Astrocyte (in vitro differentiated cells and primary cell): ENCODE results near the gene SNAI1. TPM values are rescaled to one million over a fixed set of nuclear protein-coding genes. Genes with fewer than 3 reads are reported as not detected.

Experiments
- DNase-seq: peaks from one replicate; pipeline ENCODE4 v3.0.0-alpha.2; 2010; ENCODE audit warnings: low read depth
- FAIRE-seq: peaks from 2 replicates; lab custom pipeline; 2011; peaks lifted over from hg19 to GRCh38; lab: Jason Lieb, UNC
- H2AFZ ChIP-seq: 2 replicates; pipeline ENCODE4 v1.6.0; 2012; ENCODE audit warnings: low read depth, low read length, inconsistent platforms
- H3K27ac ChIP-seq: 2 replicates; pipeline ENCODE4 v1.5.1; 2011; ENCODE audit warnings: low read depth, low read length, inconsistent platforms
- H3K27me3 ChIP-seq: 2 replicates; pipeline ENCODE4 v1.6.0; 2011; ENCODE audit warnings: low read length, inconsistent platforms; ENCODE audit not compliant: insufficient read depth
- H3K36me3 ChIP-seq: 2 replicates; pipeline ENCODE4 v1.5.1; 2011; ENCODE audit warnings: low read length, inconsistent platforms; ENCODE audit not compliant: insufficient read depth
- H3K4me1 ChIP-seq: 2 replicates; pipeline ENCODE4 v1.5.1; 2011; ENCODE audit warnings: low read length, inconsistent platforms; ENCODE audit not compliant: insufficient read depth
- H3K4me2 ChIP-seq: 2 replicates; pipeline ENCODE4 v1.6.0; 2012; ENCODE audit warnings: low read length, inconsistent platforms
- H3K4me3 ChIP-seq: 2 replicates; pipeline ENCODE4 v1.5.1; 2011; ENCODE audit warnings: low read depth, mild to moderate bottlenecking, low read length, inconsistent platforms; ENCODE audit not compliant: insufficient read depth
- H3K79me2 ChIP-seq: 2 replicates; pipeline ENCODE4 v1.6.0; 2012; ENCODE audit warnings: mild to moderate bottlenecking, low read length, inconsistent platforms; ENCODE audit not compliant: insufficient read depth
- H3K9ac ChIP-seq: 2 replicates; pipeline ENCODE4 v1.6.0; 2012; ENCODE audit warnings: mild to moderate bottlenecking, low read length, inconsistent platforms
- H3K9me3 ChIP-seq: 2 replicates; pipeline ENCODE4 v1.5.1; 2012; ENCODE audit warnings: low read depth, mild to moderate bottlenecking, low read length, inconsistent platforms; ENCODE audit not compliant: insufficient read depth
- H4K20me1 ChIP-seq: 2 replicates; pipeline ENCODE4 v1.6.0; 2012; ENCODE audit warnings: low read length, inconsistent platforms; ENCODE audit not compliant: insufficient read depth
- H3K27ac Mint-ChIP-seq: one replicate; pipeline ENCODE4 v1.8.0; 2021; ENCODE audit warnings: mild to moderate bottlenecking, mixed read lengths; ENCODE audit not compliant: unreplicated experiment
- H3K27me3 Mint-ChIP-seq: one replicate; pipeline ENCODE4 v1.8.0; 2021; ENCODE audit warnings: low read depth, mixed read lengths; ENCODE audit not compliant: unreplicated experiment
- H3K36me3 Mint-ChIP-seq: one replicate; pipeline ENCODE4 v1.8.0; 2021; ENCODE audit warnings: low read depth, mixed read lengths; ENCODE audit not compliant: unreplicated experiment
- H3K4me1 Mint-ChIP-seq: one replicate; pipeline ENCODE4 v1.8.0; 2021; ENCODE audit warnings: low read depth, mixed read lengths; ENCODE audit not compliant: unreplicated experiment
- H3K4me3 Mint-ChIP-seq: one replicate; pipeline ENCODE4 v1.8.0; 2021; ENCODE audit warnings: mild to moderate bottlenecking, moderate library complexity, mixed read lengths; ENCODE audit not compliant: unreplicated experiment
- H3K9me3 Mint-ChIP-seq: one replicate; pipeline ENCODE4 v1.8.0; 2021; ENCODE audit warnings: mild to moderate bottlenecking, mixed read lengths; ENCODE audit not compliant: unreplicated experiment
- CTCF ChIP-seq: IDR thresholded peaks from 2 replicates; pipeline ENCODE4 v1.5.1; 2011; ENCODE audit warnings: low read depth, mild to moderate bottlenecking, inconsistent platforms, low read length, moderate library complexity; ENCODE audit not compliant: insufficient read depth
- EZH2 ChIP-seq: IDR thresholded peaks from 2 replicates; pipeline ENCODE4 v1.6.1; 2012; ENCODE audit warnings: mild to moderate bottlenecking, low read length, inconsistent platforms; ENCODE audit not compliant: insufficient read depth
- total RNA-seq: library from RNA; stranded (reverse); gene quantifications from 2 replicates; pipeline ENCODE4 v1.2.1, GENCODE V29; 2021

The SNAI1 gene
- total RNA-seq, 1 donor from 2014 or later, result 9.1 TPM

DNA sequence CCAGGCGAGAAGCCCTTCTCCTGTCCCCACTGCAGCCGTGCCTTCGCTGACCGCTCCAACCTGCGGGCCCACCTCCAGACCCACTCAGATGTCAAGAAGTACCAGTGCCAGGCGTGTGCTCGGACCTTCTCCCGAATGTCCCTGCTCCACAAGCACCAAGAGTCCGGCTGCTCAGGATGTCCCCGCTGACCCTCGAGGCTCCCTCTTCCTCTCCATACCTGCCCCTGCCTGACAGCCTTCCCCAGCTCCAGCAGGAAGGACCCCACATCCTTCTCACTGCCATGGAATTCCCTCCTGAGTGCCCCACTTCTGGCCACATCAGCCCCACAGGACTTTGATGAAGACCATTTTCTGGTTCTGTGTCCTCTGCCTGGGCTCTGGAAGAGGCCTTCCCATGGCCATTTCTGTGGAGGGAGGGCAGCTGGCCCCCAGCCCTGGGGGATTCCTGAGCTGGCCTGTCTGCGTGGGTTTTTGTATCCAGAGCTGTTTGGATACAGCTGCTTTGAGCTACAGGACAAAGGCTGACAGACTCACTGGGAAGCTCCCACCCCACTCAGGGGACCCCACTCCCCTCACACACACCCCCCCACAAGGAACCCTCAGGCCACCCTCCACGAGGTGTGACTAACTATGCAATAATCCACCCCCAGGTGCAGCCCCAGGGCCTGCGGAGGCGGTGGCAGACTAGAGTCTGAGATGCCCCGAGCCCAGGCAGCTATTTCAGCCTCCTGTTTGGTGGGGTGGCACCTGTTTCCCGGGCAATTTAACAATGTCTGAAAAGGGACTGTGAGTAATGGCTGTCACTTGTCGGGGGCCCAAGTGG is 5.3 kb downstream of the SNAI1 start:
- H3K4me3 ChIP-seq, result no peak overlapping the region
- TF ChIP-seq CTCF, result no peak
- no peak for TF ChIP-seq EZH2
- peaks cover 4% of the 10 kb centered on the region for H3K36me3 Mint-ChIP-seq
- FAIRE-seq (no peak), DNase-seq (peak; percentile 39)
- peaks cover 54% of the 10 kb centered on the region for H3K4me1 Mint-ChIP-seq
- H3K9me3 Mint-ChIP-seq, result no peaks in the 10 kb centered on the region
- peaks cover 65% of the 10 kb centered on the region for H3K4me1 ChIP-seq
- H3K27me3 ChIP-seq, result no peaks in the 10 kb centered on the region
- H3K27me3 Mint-ChIP-seq, result no peaks in the 10 kb centered on the region
- H3K9me3 ChIP-seq, result no peaks in the 10 kb centered on the region
- H3K79me2 ChIP-seq, result peaks cover 47% of the 10 kb centered on the region
- peak overlapping the region; percentile 82 for H3K27ac ChIP-seq
- peak overlapping the region; percentile 54 for H3K9ac ChIP-seq
- H3K4me3 Mint-ChIP-seq, result peak overlapping the region; percentile 34
- H2AFZ ChIP-seq, result no peak overlapping the region
- H3K4me2 ChIP-seq, result peak overlapping the region; percentile 99
- no peaks in the 10 kb centered on the region for H3K36me3 ChIP-seq
- H4K20me1 ChIP-seq, result peaks cover 38% of the 10 kb centered on the region
- peak overlapping the region; percentile 49 for H3K27ac Mint-ChIP-seq

GRCh38 chr20:49989234-49990065 is 6.7 kb downstream of the SNAI1 start:
- Histone ChIP-seq H2AFZ (peak overlapping the region; percentile 60), H3K79me2 (peaks cover 34% of the 10 kb centered on the region), H3K27me3 (no peaks in the 10 kb centered on the region), H3K4me3 (no peak overlapping the region), H3K36me3 (no peaks in the 10 kb centered on the region), H3K27ac (peak overlapping the region; percentile 82), H3K9me3 (no peaks in the 10 kb centered on the region), H4K20me1 (peaks cover 24% of the 10 kb centered on the region), H3K4me1 (peaks cover 56% of the 10 kb centered on the region), H3K9ac (peak overlapping the region; percentile 73), H3K4me2 (peak overlapping the region; percentile 74)
- FAIRE-seq (no peak), DNase-seq (peak; percentile 85)
- Mint-ChIP-seq H3K4me1 (peaks cover 51% of the 10 kb centered on the region), H3K27ac (peak overlapping the region; percentile 49), H3K4me3 (peak overlapping the region; percentile 40), H3K9me3 (no peaks in the 10 kb centered on the region), H3K36me3 (peaks cover 4% of the 10 kb centered on the region), H3K27me3 (no peaks in the 10 kb centered on the region)
- TF ChIP-seq CTCF, result no peak
- TF ChIP-seq EZH2, result no peak
